GM12878 (cell line): ENCODE results near the gene DUOX1. TPM values are rescaled to one million over a fixed set of nuclear protein-coding genes. Genes with fewer than 3 reads are reported as not detected.

Source experiments
- ATAC-seq: fragments of 200-7000 bp; cut with Tn5 transposase; 3 replicates; pipeline ENCODE4 v1.9.1; 2020; ENCODE audit warnings: mild to moderate bottlenecking, moderate library complexity
- BruUV-seq: library from RNA; stranded (reverse); fragments of 400-500 nt; replicated peaks from 2 replicates; lab custom pipeline; 2021; lab: Mats Ljungman, UMichigan
- CTCF ChIA-PET: fragments of 300-600 bp; sonication (Branson Sonifier 250); formaldehyde crosslinking; extraction: SDS; loops from one replicate; lab custom pipeline; 2021; ENCODE audit warnings: inconsistent platforms; lab: Yijun Ruan, JAX
- POLR2A ChIA-PET: fragments of 350-600 bp; formaldehyde crosslinking; extraction: SDS; loops from one replicate; lab custom pipeline; 2021; ENCODE audit warnings: inconsistent platforms; lab: Charles Lee
- RAD21 ChIA-PET: fragments of 300-600 bp; sonication (Branson Sonifier 250); formaldehyde crosslinking; loops from one replicate; lab custom pipeline; 2023; ENCODE audit warnings: antibody characterized with exemption; ENCODE audit not compliant: unreplicated experiment; lab: Charles Lee
- SMC1A ChIA-PET: fragments of 300-600 bp; sonication (Branson Sonifier 250); formaldehyde crosslinking; loops from one replicate; lab custom pipeline; 2023; ENCODE audit not compliant: unreplicated experiment, uncharacterized antibody; lab: Charles Lee
- DNase-seq: peaks from one replicate; pipeline ENCODE4 v3.0.0-alpha.2; 2011; ENCODE audit warnings: low read depth, low spot score
- FAIRE-seq: peaks from 3 replicates; lab custom pipeline; 2011; peaks lifted over from hg19 to GRCh38; lab: Jason Lieb, UNC
- H2AFZ ChIP-seq: 2 replicates; pipeline ENCODE4 v1.6.0; 2011; ENCODE audit warnings: low read depth, low read length, control low read depth; ENCODE audit not compliant: control insufficient read depth
- H3K27ac ChIP-seq: 2 replicates; pipeline ENCODE4 v1.5.1; 2011; ENCODE audit warnings: control low read depth; ENCODE audit not compliant: control insufficient read depth, insufficient read depth
- H3K27me3 ChIP-seq, 2 experiments: replicated peaks in 1 of 2; 2 replicates each; pipeline versions ENCODE4 v1.6.0 to v1.6.1; 2011; ENCODE audit warnings: low read length in 1 of 2; ENCODE audit not compliant: control insufficient read depth in 2 of 2, insufficient read depth in 2 of 2
- H3K36me3 ChIP-seq, 2 experiments: 2 replicates each; pipeline ENCODE4 v1.5.1; 2011; ENCODE audit warnings: low read length in 1 of 2; ENCODE audit not compliant: control insufficient read depth in 2 of 2, insufficient read depth in 2 of 2
- H3K4me1 ChIP-seq: 2 replicates; pipeline ENCODE4 v1.6.1; 2011; ENCODE audit warnings: mild to moderate bottlenecking, low read length, moderate library complexity, mixed read lengths; ENCODE audit not compliant: control insufficient read depth, insufficient read depth
- H3K4me2 ChIP-seq: 2 replicates; pipeline ENCODE4 v1.6.0; 2011; ENCODE audit warnings: control low read depth; ENCODE audit not compliant: control insufficient read depth, insufficient read depth
- H3K4me3 ChIP-seq: fragments of 200-600 bp; sonication (generic); 2 replicates; pipeline ENCODE4 v1.5.1; 2016
- H3K79me2 ChIP-seq: 2 replicates; pipeline ENCODE4 v1.6.0; 2011; ENCODE audit warnings: low read length; ENCODE audit not compliant: control insufficient read depth, insufficient read depth
- H3K9ac ChIP-seq: 2 replicates; pipeline ENCODE4 v1.8.0; 2011; ENCODE audit warnings: low read length, control low read depth, mixed read lengths; ENCODE audit not compliant: control insufficient read depth, insufficient read depth
- H3K9me3 ChIP-seq: replicated peaks from 3 replicates; pipeline ENCODE4 v1.5.1; 2011; ENCODE audit warnings: mild to moderate bottlenecking, low read length; ENCODE audit not compliant: control insufficient read depth, insufficient read depth
- H4K20me1 ChIP-seq: 2 replicates; pipeline ENCODE4 v1.6.0; 2011; ENCODE audit not compliant: control insufficient read depth, insufficient read depth
- BCL11A ChIP-seq: IDR thresholded peaks from 2 replicates; pipeline ENCODE4 v1.6.1; 2011; ENCODE audit warnings: low read depth, low read length
- CBX3 ChIP-seq: fragments of 200-600 bp; sonication (generic); IDR thresholded peaks from 2 replicates; pipeline ENCODE4 v1.6.1; 2016; ENCODE audit warnings: low read depth, borderline replicate concordance
- CREM ChIP-seq: IDR thresholded peaks from 2 replicates; pipeline ENCODE4 v1.6.1; 2014; ENCODE audit warnings: antibody characterized with exemption, low read depth
- IKZF1 ChIP-seq: fragments of 450-650 bp; conservative IDR thresholded peaks from 2 replicates; pipeline ENCODE4 v1.6.1; 2017; ENCODE audit warnings: antibody characterized with exemption, mild to moderate bottlenecking
- MYB ChIP-seq: fragments of 150-350 bp; IDR thresholded peaks from 2 replicates; pipeline ENCODE4 v1.6.1; 2014; ENCODE audit warnings: mild to moderate bottlenecking, low read depth, low read length, borderline replicate concordance
- MYC ChIP-seq: IDR thresholded peaks from 2 replicates; pipeline ENCODE4 v1.6.1; 2011; ENCODE audit warnings: mild to moderate bottlenecking, low read length, moderate library complexity, inconsistent platforms; ENCODE audit not compliant: insufficient read depth, insufficient replicate concordance, insufficient read length, severe bottlenecking
- RB1 ChIP-seq: fragments of 450-650 bp; formaldehyde crosslinking; IDR thresholded peaks from 2 replicates; pipeline ENCODE4 v1.6.1; 2017; ENCODE audit warnings: mild to moderate bottlenecking, borderline replicate concordance
- RBBP5 ChIP-seq: fragments of 200-600 bp; sonication (generic); conservative IDR thresholded peaks from 2 replicates; pipeline ENCODE4 v1.6.1; 2016
- SMC3 ChIP-seq: IDR thresholded peaks from 2 replicates; pipeline ENCODE4 v1.6.1; 2011; ENCODE audit warnings: low read length, improper control_type of control experiment, borderline replicate concordance
- SREBF1 ChIP-seq: IDR thresholded peaks from 2 replicates; pipeline ENCODE4 v1.6.1; 2012; ENCODE audit warnings: mild to moderate bottlenecking, low read length
- TAF1 ChIP-seq: IDR thresholded peaks from 2 replicates; pipeline ENCODE4 v1.6.1; 2011; ENCODE audit warnings: mild to moderate bottlenecking, low read depth, low read length, borderline replicate concordance
- TCF7 ChIP-seq: IDR thresholded peaks from 2 replicates; pipeline ENCODE4 v1.6.1; 2014; ENCODE audit warnings: antibody characterized with exemption, borderline replicate concordance
- ZBED1 ChIP-seq: IDR thresholded peaks from 2 replicates; pipeline ENCODE4 v1.6.1; 2016; ENCODE audit warnings: borderline replicate concordance
- WGBS: methylation state at CpG from one replicate; pipeline ENCODE4 v1.1.6; 2016; ENCODE audit warnings: low lambda C conversion rate; ENCODE audit not compliant: insufficient replicate concordance, insufficient coverage; ENCODE audit errors: missing lambda C conversion rate; 5-methylcytosine and 5-hydroxymethylcytosine counted together
- in situ Hi-C: fragments of 300-500 bp; cut with MboI; formaldehyde crosslinking; loops from 9 replicates; pipeline ENCODE4 v1.14.3; 2018; ENCODE audit warnings: mixed read lengths
- intact Hi-C: fragments of 100-400 bp; cut with micrococcal nuclease; formaldehyde crosslinking; loops from one replicate; pipeline ENCODE4 v1.14.2; 2022; ENCODE audit not compliant: unreplicated experiment
- polyA plus RNA-seq, 11 experiments: library from polyadenylated mRNA; depleted of rRNA in 4 of 11; unstranded in 6 of 11; stranded (reverse) in 5 of 11; fragments of >200 nt; fragmentation: Nextera tagmentation in 4 of 11; fragmentation: Illumina TruSeq in 1 of 11; extraction: Ambion mirVana in 4 of 11; extraction: Trizol in 1 of 11; gene quantifications; 1 replicate in 1 of 11; 2 replicates in 10 of 11; pipeline versions ENCODE4 v1.2.1 to v1.2.3, GENCODE V29; 2011 to 2016; ENCODE audit warnings: inconsistent platforms in 2 of 11, missing spikeins in 2 of 11, low read depth in 1 of 11
- total RNA-seq, 4 experiments: library from RNA; depleted of rRNA in 3 of 4; stranded (reverse); fragments of >200 nt in 3 of 4; fragmentation: Illumina TruSeq in 1 of 4; extraction: Trizol in 1 of 4; gene quantifications; 2 replicates each; pipeline versions ENCODE4 v1.2.1 to v1.2.3, GENCODE V29; 2013 to 2021
- TF ChIP-seq, protein P1 (sequence below): fragments of 150-350 bp; IDR thresholded peaks from 2 replicates; pipeline ENCODE4 v1.6.1; 2016; ENCODE audit warnings: low read depth, low read length
- TF ChIP-seq, protein P2 (sequence below): fragments of 450-650 bp; IDR thresholded peaks from 2 replicates; pipeline ENCODE4 v1.6.1; 2017; ENCODE audit warnings: borderline replicate concordance
- TF ChIP-seq, protein P3 (sequence below): fragments of 450-650 bp; IDR thresholded peaks from 2 replicates; pipeline ENCODE4 v1.6.1; 2014; ENCODE audit warnings: mild to moderate bottlenecking
- TF ChIP-seq, protein P4 (sequence below): fragments of 450-650 bp; conservative IDR thresholded peaks from 2 replicates; pipeline ENCODE4 v1.6.1; 2017; ENCODE audit warnings: mild to moderate bottlenecking, moderate library complexity

DUOX1 gene
- total and polyA plus RNA-seq, 10 of the 15 experiments (the other 5 are each of a cell fraction or from before 2014, with no cell fraction given), result 0.02 to 2.1 (median 0.26) TPM; not detected in 3

DNA sequence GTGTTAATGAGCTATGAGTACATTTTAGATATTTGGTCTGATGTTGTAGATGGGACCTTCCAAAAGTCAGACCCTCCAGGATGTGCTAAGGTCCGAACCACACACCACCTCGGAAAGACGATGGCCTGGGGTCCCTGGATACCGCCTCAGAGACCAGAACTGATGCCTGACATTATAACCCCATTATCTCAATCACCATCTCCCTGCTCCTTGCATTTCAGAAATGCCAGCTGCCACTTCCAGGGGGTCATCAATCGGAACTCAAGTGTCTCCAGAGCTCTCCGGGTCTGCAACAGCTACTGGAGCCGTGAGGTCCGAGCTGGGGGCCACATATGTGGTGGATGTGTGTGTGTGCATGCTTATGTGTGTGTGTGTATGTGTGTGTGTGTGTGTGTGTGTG lies 7.9 kb downstream of the DUOX1 start:
- H3K27me3 ChIP-seq, result peaks cover 0 to 4% of the 10 kb centered on the region in 2 experiments; a peak in 2 of 4 replicates
- no peak overlapping the region for H3K4me3 ChIP-seq
- no peaks in the 10 kb centered on the region for H3K36me3 ChIP-seq
- FAIRE-seq (no peak), ATAC-seq (no peak), DNase-seq (no peak)
- ChIA-PET POLR2A (no interaction called here), CTCF (interaction anchor here (0.6 to 3.3 kb wide), 5 partner anchors 11 to 69 kb away, joined by 3 to 11 read pairs (median 3); no protein-coding TSS in a partner anchor), RAD21 (interaction anchor here (1.0 kb wide), 1 partner anchor 11 kb away, joined by 3 read pairs; no protein-coding TSS in a partner anchor), SMC1A (interaction anchor here (1.2 kb wide), 1 partner anchor 11 kb away, joined by 4 read pairs; no protein-coding TSS in a partner anchor)
- H4K20me1 ChIP-seq, result no peaks in the 10 kb centered on the region
- 9% methylated on average over 8 of the region's 8 CpGs for WGBS
- H3K9ac ChIP-seq, result no peak overlapping the region
- in situ Hi-C loops, result no loop called here
- intact Hi-C loops, result no loop called here
- no peak overlapping the region for H3K4me2 ChIP-seq
- no peak overlapping the region for H2AFZ ChIP-seq
- no peaks in the 10 kb centered on the region for H3K79me2 ChIP-seq
- H3K4me1 ChIP-seq, result no peaks in the 10 kb centered on the region
- no peaks in the 10 kb centered on the region for H3K9me3 ChIP-seq
- no TSS peak for BruUV-seq
- H3K27ac ChIP-seq, result no peak overlapping the region
- TF ChIP-seq MYB (no peak), TAF1 (no peak), CREM (no peak), SMC3 (no peak), BCL11A (no peak), RBBP5 (no peak), CBX3 (no peak), IKZF1 (no peak), MYC (no peak), TCF7 (no peak), ZBED1 (no peak), RB1 (no peak), SREBF1 (no peak)
- TF ChIP-seq, protein P1, sequence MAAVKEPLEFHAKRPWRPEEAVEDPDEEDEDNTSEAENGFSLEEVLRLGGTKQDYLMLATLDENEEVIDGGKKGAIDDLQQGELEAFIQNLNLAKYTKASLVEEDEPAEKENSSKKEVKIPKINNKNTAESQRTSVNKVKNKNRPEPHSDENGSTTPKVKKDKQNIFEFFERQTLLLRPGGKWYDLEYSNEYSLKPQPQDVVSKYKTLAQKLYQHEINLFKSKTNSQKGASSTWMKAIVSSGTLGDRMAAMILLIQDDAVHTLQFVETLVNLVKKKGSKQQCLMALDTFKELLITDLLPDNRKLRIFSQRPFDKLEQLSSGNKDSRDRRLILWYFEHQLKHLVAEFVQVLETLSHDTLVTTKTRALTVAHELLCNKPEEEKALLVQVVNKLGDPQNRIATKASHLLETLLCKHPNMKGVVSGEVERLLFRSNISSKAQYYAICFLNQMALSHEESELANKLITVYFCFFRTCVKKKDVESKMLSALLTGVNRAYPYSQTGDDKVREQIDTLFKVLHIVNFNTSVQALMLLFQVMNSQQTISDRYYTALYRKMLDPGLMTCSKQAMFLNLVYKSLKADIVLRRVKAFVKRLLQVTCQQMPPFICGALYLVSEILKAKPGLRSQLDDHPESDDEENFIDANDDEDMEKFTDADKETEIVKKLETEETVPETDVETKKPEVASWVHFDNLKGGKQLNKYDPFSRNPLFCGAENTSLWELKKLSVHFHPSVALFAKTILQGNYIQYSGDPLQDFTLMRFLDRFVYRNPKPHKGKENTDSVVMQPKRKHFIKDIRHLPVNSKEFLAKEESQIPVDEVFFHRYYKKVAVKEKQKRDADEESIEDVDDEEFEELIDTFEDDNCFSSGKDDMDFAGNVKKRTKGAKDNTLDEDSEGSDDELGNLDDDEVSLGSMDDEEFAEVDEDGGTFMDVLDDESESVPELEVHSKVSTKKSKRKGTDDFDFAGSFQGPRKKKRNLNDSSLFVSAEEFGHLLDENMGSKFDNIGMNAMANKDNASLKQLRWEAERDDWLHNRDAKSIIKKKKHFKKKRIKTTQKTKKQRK, result no peak
- TF ChIP-seq, protein P2, sequence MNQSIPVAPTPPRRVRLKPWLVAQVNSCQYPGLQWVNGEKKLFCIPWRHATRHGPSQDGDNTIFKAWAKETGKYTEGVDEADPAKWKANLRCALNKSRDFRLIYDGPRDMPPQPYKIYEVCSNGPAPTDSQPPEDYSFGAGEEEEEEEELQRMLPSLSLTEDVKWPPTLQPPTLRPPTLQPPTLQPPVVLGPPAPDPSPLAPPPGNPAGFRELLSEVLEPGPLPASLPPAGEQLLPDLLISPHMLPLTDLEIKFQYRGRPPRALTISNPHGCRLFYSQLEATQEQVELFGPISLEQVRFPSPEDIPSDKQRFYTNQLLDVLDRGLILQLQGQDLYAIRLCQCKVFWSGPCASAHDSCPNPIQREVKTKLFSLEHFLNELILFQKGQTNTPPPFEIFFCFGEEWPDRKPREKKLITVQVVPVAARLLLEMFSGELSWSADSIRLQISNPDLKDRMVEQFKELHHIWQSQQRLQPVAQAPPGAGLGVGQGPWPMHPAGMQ, result no peak
- TF ChIP-seq, protein P3, sequence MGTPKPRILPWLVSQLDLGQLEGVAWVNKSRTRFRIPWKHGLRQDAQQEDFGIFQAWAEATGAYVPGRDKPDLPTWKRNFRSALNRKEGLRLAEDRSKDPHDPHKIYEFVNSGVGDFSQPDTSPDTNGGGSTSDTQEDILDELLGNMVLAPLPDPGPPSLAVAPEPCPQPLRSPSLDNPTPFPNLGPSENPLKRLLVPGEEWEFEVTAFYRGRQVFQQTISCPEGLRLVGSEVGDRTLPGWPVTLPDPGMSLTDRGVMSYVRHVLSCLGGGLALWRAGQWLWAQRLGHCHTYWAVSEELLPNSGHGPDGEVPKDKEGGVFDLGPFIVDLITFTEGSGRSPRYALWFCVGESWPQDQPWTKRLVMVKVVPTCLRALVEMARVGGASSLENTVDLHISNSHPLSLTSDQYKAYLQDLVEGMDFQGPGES, result no peak
- TF ChIP-seq, protein P4, sequence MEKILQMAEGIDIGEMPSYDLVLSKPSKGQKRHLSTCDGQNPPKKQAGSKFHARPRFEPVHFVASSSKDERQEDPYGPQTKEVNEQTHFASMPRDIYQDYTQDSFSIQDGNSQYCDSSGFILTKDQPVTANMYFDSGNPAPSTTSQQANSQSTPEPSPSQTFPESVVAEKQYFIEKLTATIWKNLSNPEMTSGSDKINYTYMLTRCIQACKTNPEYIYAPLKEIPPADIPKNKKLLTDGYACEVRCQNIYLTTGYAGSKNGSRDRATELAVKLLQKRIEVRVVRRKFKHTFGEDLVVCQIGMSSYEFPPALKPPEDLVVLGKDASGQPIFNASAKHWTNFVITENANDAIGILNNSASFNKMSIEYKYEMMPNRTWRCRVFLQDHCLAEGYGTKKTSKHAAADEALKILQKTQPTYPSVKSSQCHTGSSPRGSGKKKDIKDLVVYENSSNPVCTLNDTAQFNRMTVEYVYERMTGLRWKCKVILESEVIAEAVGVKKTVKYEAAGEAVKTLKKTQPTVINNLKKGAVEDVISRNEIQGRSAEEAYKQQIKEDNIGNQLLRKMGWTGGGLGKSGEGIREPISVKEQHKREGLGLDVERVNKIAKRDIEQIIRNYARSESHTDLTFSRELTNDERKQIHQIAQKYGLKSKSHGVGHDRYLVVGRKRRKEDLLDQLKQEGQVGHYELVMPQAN, result no peak
